ENCODE data around the gene NOTUM. TPM values are rescaled to one million over a fixed set of nuclear protein-coding genes. Genes with fewer than 3 reads are reported as not detected.

Gene NOTUM
- total and polyA plus RNA-seq, 9 of the 15 experiments (the other 6 are each of a cell fraction or from before 2014, with no cell fraction given) = 0.03 to 14.0 (median 4.1) TPM

GRCh38 chr17:81961087-81961511 lies at the start of gene NOTUM (continued):
- TF ChIP-seq NFE2L1 (tag; IDR thresholded peaks at IDR 0.05; ENCODE audit: borderline replicate concordance, low read depth) (no peak), THAP7 (CRISPR knock-in tag; IDR thresholded peaks at IDR 0.05) (no peak), U2AF2 (optimal IDR thresholded peaks at IDR 0.05; ENCODE audit: low read depth, low read length) (no peak), HMGN3 (IDR thresholded peaks at IDR 0.05; ENCODE audit: borderline replicate concordance, extremely low read depth, insufficient read length, low read depth, low read length) (peak; percentile 48), GATAD2B (IDR thresholded peaks at IDR 0.05; ENCODE audit: borderline replicate concordance) (0 out of 2 replicates have a peak, but pooled peaks have one; percentile 50), RAD51 (IDR thresholded peaks at IDR 0.05; ENCODE audit: borderline replicate concordance, low read depth) (no peak), SMARCB1 (IDR thresholded peaks at IDR 0.05; ENCODE audit: insufficient read length, low read depth) (no peak), ZNF639 (CRISPR knock-in tag; conservative IDR thresholded peaks at IDR 0.05 in 1 of 2, IDR thresholded peaks at IDR 0.05 in 1 of 2) (peak in 1 of 2 experiments; percentile 77; a peak in 2 of 4 replicates), TEAD1 (CRISPR knock-in tag; IDR thresholded peaks at IDR 0.05) (no peak), CCNT2 (IDR thresholded peaks at IDR 0.05; ENCODE audit: borderline replicate concordance, extremely low read depth, insufficient read length, low read depth, low read length) (peak; percentile 78), SIN3A (IDR thresholded peaks at IDR 0.05; ENCODE audit: borderline replicate concordance in 2 of 2, control insufficient read depth in 1 of 2, low read depth in 2 of 2, low read length in 2 of 2) (0 out of 4 replicates have a peak, but pooled peaks of 1 of the 2 experiments have one; percentile 26), CTCF (IDR thresholded peaks at IDR 0.05 in 2 of 3, conservative IDR thresholded peaks at IDR 0.05 in 1 of 3; ENCODE audit: insufficient read depth in 2 of 3, low read depth in 1 of 3, low read length in 3 of 3) (peak in 2 of 3 experiments; percentile 46 to 64; a peak in 4 of 6 replicates), CXXC5 (CRISPR knock-in tag; IDR thresholded peaks at IDR 0.05) (peak; percentile 48; the same call in 1 of the 2 replicates), ZNF740 (CRISPR knock-in tag; IDR thresholded peaks at IDR 0.05) (peak; percentile 89), ZNF740 (tag; IDR thresholded peaks at IDR 0.05) (peak in 1 of 2 experiments; percentile 98; a peak in 2 of 4 replicates)
